ENCODE data around the gene KRR1. TPM values are rescaled to one million over a fixed set of nuclear protein-coding genes. Genes with fewer than 3 reads are reported as not detected.

The KRR1 gene
- total RNA-seq, 1 donor from 2014 or later: 57.7 TPM

GRCh38 chr12:75508159-75508558 lies 3.2 kb downstream of the KRR1 start:
- Mint-ChIP-seq H3K4me3 (ENCODE audit: unreplicated experiment) (no peak overlapping the region), H3K4me1 (ENCODE audit: low read depth, unreplicated experiment) (peaks cover 15% of the 10 kb centered on the region), H3K9me3 (ENCODE audit: unreplicated experiment) (peaks cover 3% of the 10 kb centered on the region), H3K27me3 (ENCODE audit: unreplicated experiment) (no peaks in the 10 kb centered on the region), H3K36me3 (ENCODE audit: unreplicated experiment) (no peaks in the 10 kb centered on the region), H3K27ac (ENCODE audit: unreplicated experiment) (no peak overlapping the region)
- no peak for TF ChIP-seq CTCF (IDR thresholded peaks at IDR 0.05; ENCODE audit: partially characterized antibody, unreplicated experiment)
- DNase-seq: no peak

GRCh38 chr12:75507086-75507485 lies 4.3 kb downstream of the KRR1 start:
- no peak overlapping the region for H3K4me3 Mint-ChIP-seq (ENCODE audit: unreplicated experiment)
- TF ChIP-seq CTCF (IDR thresholded peaks at IDR 0.05; ENCODE audit: partially characterized antibody, unreplicated experiment): no peak
- H3K36me3 Mint-ChIP-seq (ENCODE audit: unreplicated experiment): no peaks in the 10 kb centered on the region
- H3K4me1 Mint-ChIP-seq (ENCODE audit: low read depth, unreplicated experiment): peaks cover 15% of the 10 kb centered on the region
- H3K27ac Mint-ChIP-seq (ENCODE audit: unreplicated experiment): no peak overlapping the region
- no peaks in the 10 kb centered on the region for H3K27me3 Mint-ChIP-seq (ENCODE audit: unreplicated experiment)
- H3K9me3 Mint-ChIP-seq (ENCODE audit: unreplicated experiment): peaks cover 3% of the 10 kb centered on the region
- DNase-seq: no peak

GRCh38 chr12:75505706-75506312 lies 5.6 kb downstream of the KRR1 start:
- peak; percentile 71 for TF ChIP-seq CTCF (IDR thresholded peaks at IDR 0.05; ENCODE audit: partially characterized antibody, unreplicated experiment)
- no peak for DNase-seq
- H3K27me3 Mint-ChIP-seq (ENCODE audit: unreplicated experiment): no peaks in the 10 kb centered on the region
- H3K4me1 Mint-ChIP-seq (ENCODE audit: low read depth, unreplicated experiment): peaks cover 14% of the 10 kb centered on the region
- no peak overlapping the region for H3K4me3 Mint-ChIP-seq (ENCODE audit: unreplicated experiment)
- H3K27ac Mint-ChIP-seq (ENCODE audit: unreplicated experiment): peak overlapping the region; percentile 16
- H3K36me3 Mint-ChIP-seq (ENCODE audit: unreplicated experiment): no peaks in the 10 kb centered on the region
- H3K9me3 Mint-ChIP-seq (ENCODE audit: unreplicated experiment): no peaks in the 10 kb centered on the region

GRCh38 chr12:75503866-75504265 lies 7.5 kb downstream of the KRR1 start:
- Mint-ChIP-seq H3K36me3 (ENCODE audit: unreplicated experiment) (no peaks in the 10 kb centered on the region), H3K9me3 (ENCODE audit: unreplicated experiment) (no peaks in the 10 kb centered on the region), H3K27ac (ENCODE audit: unreplicated experiment) (no peak overlapping the region), H3K4me3 (ENCODE audit: unreplicated experiment) (no peak overlapping the region), H3K27me3 (ENCODE audit: unreplicated experiment) (no peaks in the 10 kb centered on the region), H3K4me1 (ENCODE audit: low read depth, unreplicated experiment) (peaks cover 6% of the 10 kb centered on the region)
- TF ChIP-seq CTCF (IDR thresholded peaks at IDR 0.05; ENCODE audit: partially characterized antibody, unreplicated experiment): no peak
- DNase-seq: no peak

GRCh38 chr12:75503459-75503858 lies 8.0 kb downstream of the KRR1 start:
- no peak for DNase-seq
- Mint-ChIP-seq H3K27ac (ENCODE audit: unreplicated experiment) (no peak overlapping the region), H3K4me3 (ENCODE audit: unreplicated experiment) (no peak overlapping the region), H3K9me3 (ENCODE audit: unreplicated experiment) (no peaks in the 10 kb centered on the region), H3K27me3 (ENCODE audit: unreplicated experiment) (no peaks in the 10 kb centered on the region), H3K4me1 (ENCODE audit: low read depth, unreplicated experiment) (peaks cover 5% of the 10 kb centered on the region), H3K36me3 (ENCODE audit: unreplicated experiment) (no peaks in the 10 kb centered on the region)
- TF ChIP-seq CTCF (IDR thresholded peaks at IDR 0.05; ENCODE audit: partially characterized antibody, unreplicated experiment): no peak
